Uterus (tissue), 2 donors: ENCODE results near the gene DDX5.

ENCODE experiments used
- CTCF ChIP-seq, 4 experiments: fragments of 200-600 bp in 2 of 4; fragments of 450-650 bp in 2 of 4; sonication (generic) in 2 of 4; IDR thresholded peaks; one replicate each; pipeline ENCODE4 v1.5.1; 2016 to 2019; ENCODE audit warnings: antibody characterized with exemption in 4 of 4, mild to moderate bottlenecking in 2 of 4, moderate library complexity in 1 of 4
- POLR2A ChIP-seq, 2 donors: fragments of 450-650 bp; IDR thresholded peaks; one replicate each; pipeline ENCODE4 v1.6.1; 2016; ENCODE audit warnings: antibody characterized with exemption in 2 of 2, mild to moderate bottlenecking in 1 of 2, moderate library complexity in 1 of 2

- TF ChIP-seq CTCF (IDR thresholded peaks at IDR 0.05) (no peak), POLR2A (IDR thresholded peaks at IDR 0.05) (no peak)
These were observed 6.1 kb downstream of the DDX5 start for GRCh38 chr17:64499805-64500486.
